Breast epithelium (tissue), 4 donors: ENCODE data around the gene CCDC186. TPM values are rescaled to one million over a fixed set of nuclear protein-coding genes. Genes with fewer than 3 reads are reported as not detected.

ENCODE experiments used
- DNase-seq, 2 donors: peaks; one replicate each; pipeline ENCODE4 v3.0.0-alpha.2; 2019; ENCODE audit warnings: low spot score in 2 of 2
- H3K27ac ChIP-seq, 2 donors: fragments of 200-600 bp; sonication (generic) in 1 of 2; one replicate each; pipeline ENCODE4 v1.5.1; 2016 to 2019; ENCODE audit warnings: mild to moderate bottlenecking in 1 of 2
- H3K27me3 ChIP-seq, 2 donors: fragments of 200-600 bp; sonication (generic) in 1 of 2; one replicate each; pipeline versions ENCODE4 v1.5.1 to v1.6.0; 2017 to 2019; ENCODE audit warnings: control low read depth in 1 of 2, mild to moderate bottlenecking in 1 of 2
- H3K36me3 ChIP-seq: fragments of 200-600 bp; one replicate; pipeline ENCODE4 v1.5.1; 2019
- H3K4me1 ChIP-seq, 2 donors: fragments of 200-600 bp; sonication (generic); one replicate each; pipeline ENCODE4 v1.5.1; 2016 to 2019; ENCODE audit warnings: control low read depth in 1 of 2
- H3K4me3 ChIP-seq, 3 donors: fragments of 200-600 bp; sonication (generic); 1 replicate in 2 of 3; 2 replicates in 1 of 3; pipeline ENCODE4 v1.5.1; 2016 to 2019; ENCODE audit warnings: mild to moderate bottlenecking in 3 of 3, moderate library complexity in 2 of 3
- H3K9me3 ChIP-seq, 2 donors: fragments of 200-600 bp; sonication (generic) in 1 of 2; one replicate each; pipeline ENCODE4 v1.5.1; 2016 to 2019; ENCODE audit warnings: control low read depth in 1 of 2
- POLR2A ChIP-seq: fragments of 450-650 bp; IDR thresholded peaks from one replicate; pipeline ENCODE4 v1.6.1; 2016; ENCODE audit warnings: antibody characterized with exemption, mild to moderate bottlenecking, moderate library complexity
- POLR2AphosphoS5 ChIP-seq, 3 donors: sonication (generic); formaldehyde crosslinking; IDR thresholded peaks; one replicate each; pipeline ENCODE4 v1.6.1; 2017; ENCODE audit warnings: antibody characterized with exemption in 3 of 3
- intact Hi-C: fragments of 100-400 bp; cut with DNase I; formaldehyde crosslinking; loops from one replicate; pipeline ENCODE4 v1.15.1; 2023; ENCODE audit warnings: low total_unique reads
- total RNA-seq, 3 donors: library from RNA; depleted of rRNA; stranded (reverse); fragments of >200 nt; gene quantifications; one replicate each; pipeline ENCODE4 v1.1.0, GENCODE V29; 2016
- TF ChIP-seq, protein P1 (sequence below), 3 donors: fragments of 450-650 bp; IDR thresholded peaks; one replicate each; pipeline ENCODE4 v1.5.1; 2016 to 2017; ENCODE audit warnings: antibody characterized with exemption in 3 of 3, mild to moderate bottlenecking in 3 of 3, moderate library complexity in 3 of 3

Gene CCDC186
- total RNA-seq, 3 donors from 2014 or later, result 23.5 to 62.1 (median 41.6) TPM

DNA sequence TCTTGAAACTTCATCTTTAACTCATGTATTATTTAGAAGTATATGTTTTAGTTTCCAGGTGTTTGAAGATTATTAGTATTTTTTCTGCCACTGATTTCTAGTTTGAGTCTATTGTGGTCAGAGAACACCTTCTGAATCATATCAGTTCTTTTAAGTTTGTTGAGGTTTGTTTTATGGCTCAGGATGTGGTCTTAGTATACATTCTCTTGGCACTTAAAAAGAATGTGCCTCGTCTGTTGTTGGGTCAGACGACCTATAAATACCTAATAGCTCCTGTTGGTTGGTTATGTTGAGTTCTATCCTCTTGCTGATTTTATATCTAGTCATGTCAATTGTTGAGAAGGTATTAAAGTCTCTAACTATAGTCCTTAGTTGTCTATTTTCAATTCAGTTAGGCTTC, 21.1 kb upstream of the CCDC186 start:
- intact Hi-C loops, result no loop called here
- H3K9me3 ChIP-seq, result no peaks in the 10 kb centered on the region
- no peak overlapping the region for H3K27ac ChIP-seq
- no peak for DNase-seq
- no peaks in the 10 kb centered on the region for H3K36me3 ChIP-seq
- TF ChIP-seq, protein P1, sequence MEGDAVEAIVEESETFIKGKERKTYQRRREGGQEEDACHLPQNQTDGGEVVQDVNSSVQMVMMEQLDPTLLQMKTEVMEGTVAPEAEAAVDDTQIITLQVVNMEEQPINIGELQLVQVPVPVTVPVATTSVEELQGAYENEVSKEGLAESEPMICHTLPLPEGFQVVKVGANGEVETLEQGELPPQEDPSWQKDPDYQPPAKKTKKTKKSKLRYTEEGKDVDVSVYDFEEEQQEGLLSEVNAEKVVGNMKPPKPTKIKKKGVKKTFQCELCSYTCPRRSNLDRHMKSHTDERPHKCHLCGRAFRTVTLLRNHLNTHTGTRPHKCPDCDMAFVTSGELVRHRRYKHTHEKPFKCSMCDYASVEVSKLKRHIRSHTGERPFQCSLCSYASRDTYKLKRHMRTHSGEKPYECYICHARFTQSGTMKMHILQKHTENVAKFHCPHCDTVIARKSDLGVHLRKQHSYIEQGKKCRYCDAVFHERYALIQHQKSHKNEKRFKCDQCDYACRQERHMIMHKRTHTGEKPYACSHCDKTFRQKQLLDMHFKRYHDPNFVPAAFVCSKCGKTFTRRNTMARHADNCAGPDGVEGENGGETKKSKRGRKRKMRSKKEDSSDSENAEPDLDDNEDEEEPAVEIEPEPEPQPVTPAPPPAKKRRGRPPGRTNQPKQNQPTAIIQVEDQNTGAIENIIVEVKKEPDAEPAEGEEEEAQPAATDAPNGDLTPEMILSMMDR (IDR thresholded peaks at IDR 0.05), result no peak
- TF ChIP-seq POLR2A (no peak), POLR2AphosphoS5 (IDR thresholded peaks at IDR 0.05) (no peak)
- H3K27me3 ChIP-seq, result no peaks in the 10 kb centered on the region
- no peaks in the 10 kb centered on the region for H3K4me1 ChIP-seq
- no peak overlapping the region for H3K4me3 ChIP-seq

DNA sequence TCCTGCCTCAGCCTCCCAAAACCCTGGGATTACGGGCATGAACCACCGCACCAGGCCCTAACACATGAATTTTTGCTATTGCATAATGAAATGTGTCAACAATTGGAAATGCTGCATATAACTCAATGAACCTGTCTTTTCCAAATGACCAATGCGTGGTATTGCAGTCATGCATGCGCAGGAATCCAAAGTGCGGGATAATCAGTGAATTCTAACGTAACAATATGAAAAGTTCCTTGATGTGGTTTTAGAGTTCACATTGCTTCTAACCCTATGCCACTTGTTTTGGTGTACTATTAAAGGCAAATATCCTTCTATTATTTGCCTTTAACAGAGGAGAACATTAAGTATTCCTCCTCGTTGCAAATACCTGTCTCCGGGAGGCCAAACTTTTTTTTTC, 15.7 kb upstream of the CCDC186 start:
- Histone ChIP-seq H3K27ac (no peak overlapping the region), H3K4me3 (no peak overlapping the region), H3K4me1 (no peaks in the 10 kb centered on the region), H3K36me3 (no peaks in the 10 kb centered on the region), H3K27me3 (no peaks in the 10 kb centered on the region), H3K9me3 (no peaks in the 10 kb centered on the region)
- TF ChIP-seq POLR2AphosphoS5 (IDR thresholded peaks at IDR 0.05) (no peak), POLR2A (no peak)
- TF ChIP-seq, protein P1 (IDR thresholded peaks at IDR 0.05), result no peak
- intact Hi-C loops, result no loop called here
- no peak for DNase-seq

DNA sequence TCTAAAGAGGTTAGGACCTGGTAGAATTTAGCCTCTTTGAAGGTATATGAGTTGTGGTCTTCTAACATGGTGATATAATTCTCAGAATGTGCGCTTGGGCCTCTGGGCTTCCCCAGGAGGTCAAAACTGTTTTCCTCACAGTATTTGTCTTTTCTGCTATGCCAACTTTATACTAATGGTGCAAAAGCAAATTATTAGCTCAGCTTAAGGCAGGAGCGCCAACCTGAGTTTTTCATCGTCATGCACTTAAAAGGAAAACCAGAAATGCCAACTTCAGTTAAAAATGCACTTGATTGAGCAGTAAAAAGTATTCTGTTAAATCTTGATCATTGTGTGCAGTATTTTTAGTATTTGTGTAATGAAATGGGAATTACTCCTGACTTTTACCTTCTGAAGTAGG, 14.9 kb upstream of the CCDC186 start:
- TF ChIP-seq, protein P1 (IDR thresholded peaks at IDR 0.05), result no peak
- TF ChIP-seq POLR2AphosphoS5 (IDR thresholded peaks at IDR 0.05), result no peak
- no peak for DNase-seq
- H3K9me3 ChIP-seq, result no peaks in the 10 kb centered on the region
- H3K4me3 ChIP-seq, result no peak overlapping the region
- no peaks in the 10 kb centered on the region for H3K27me3 ChIP-seq
- no peaks in the 10 kb centered on the region for H3K4me1 ChIP-seq
- no peak overlapping the region for H3K27ac ChIP-seq
- intact Hi-C loops, result no loop called here
- H3K36me3 ChIP-seq, result no peaks in the 10 kb centered on the region

DNA sequence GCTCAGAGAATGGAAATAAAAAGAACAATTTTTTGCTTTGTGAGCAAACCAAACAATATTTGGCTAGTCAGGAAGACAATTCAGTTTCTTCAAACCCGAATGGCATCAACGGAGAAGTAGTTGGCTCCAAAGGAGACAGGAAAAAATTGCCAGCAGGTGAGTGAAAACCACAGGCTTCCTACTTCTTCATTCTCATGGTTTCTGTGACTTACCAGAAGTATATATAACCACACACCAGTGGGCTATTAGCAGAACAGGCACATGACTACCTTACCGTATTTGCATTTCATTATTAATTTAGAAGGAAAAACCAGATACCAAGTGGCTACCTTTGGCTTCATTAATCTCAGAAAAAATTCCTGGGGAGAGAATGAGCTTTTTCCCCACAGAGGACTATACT, 14.0 kb upstream of the CCDC186 start:
- intact Hi-C loops, result no loop called here
- no peak overlapping the region for H3K27ac ChIP-seq
- H3K4me1 ChIP-seq, result no peaks in the 10 kb centered on the region
- no peak overlapping the region for H3K4me3 ChIP-seq
- no peaks in the 10 kb centered on the region for H3K9me3 ChIP-seq
- H3K36me3 ChIP-seq, result no peaks in the 10 kb centered on the region
- TF ChIP-seq POLR2A, result no peak
- TF ChIP-seq POLR2AphosphoS5 (IDR thresholded peaks at IDR 0.05), result no peak
- TF ChIP-seq, protein P1 (IDR thresholded peaks at IDR 0.05), result no peak
- no peak for DNase-seq
- H3K27me3 ChIP-seq, result no peaks in the 10 kb centered on the region

DNA sequence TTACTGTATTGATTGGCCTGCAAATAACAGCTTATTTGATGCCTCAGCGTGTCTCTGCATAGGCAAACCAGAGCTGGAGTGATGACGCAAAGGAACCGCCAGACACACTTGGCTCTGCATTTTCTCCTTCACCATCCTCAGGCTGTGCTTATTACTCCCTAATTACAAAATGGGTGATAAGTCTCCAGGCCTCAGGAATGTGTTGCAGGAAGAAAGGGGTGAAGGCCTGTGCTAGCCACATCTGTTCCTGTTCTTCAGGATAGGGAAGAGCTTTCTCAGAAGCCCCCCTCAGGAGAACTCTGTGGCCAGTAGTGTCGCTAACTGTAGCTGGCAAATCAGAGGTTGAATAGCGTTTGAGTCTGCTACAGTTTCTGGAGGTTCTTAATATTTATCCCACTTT, 10.3 kb upstream of the CCDC186 start:
- intact Hi-C loops, result no loop called here
- TF ChIP-seq, protein P1 (IDR thresholded peaks at IDR 0.05), result no peak
- no peak for TF ChIP-seq POLR2A
- TF ChIP-seq POLR2AphosphoS5 (IDR thresholded peaks at IDR 0.05), result no peak
- no peak overlapping the region for H3K4me3 ChIP-seq
- no peaks in the 10 kb centered on the region for H3K27me3 ChIP-seq
- no peaks in the 10 kb centered on the region for H3K4me1 ChIP-seq
- H3K36me3 ChIP-seq, result no peaks in the 10 kb centered on the region
- DNase-seq, result no peak
- H3K27ac ChIP-seq, result no peak overlapping the region
- no peaks in the 10 kb centered on the region for H3K9me3 ChIP-seq
